ENCODE measurements around the gene RSL1D1. TPM values are rescaled to one million over a fixed set of nuclear protein-coding genes. Genes with fewer than 3 reads are reported as not detected.

The RSL1D1 gene
- polyA plus RNA-seq, 1 of the 3 experiments (the other 2 are of a cell fraction), result 38.0 TPM

DNA sequence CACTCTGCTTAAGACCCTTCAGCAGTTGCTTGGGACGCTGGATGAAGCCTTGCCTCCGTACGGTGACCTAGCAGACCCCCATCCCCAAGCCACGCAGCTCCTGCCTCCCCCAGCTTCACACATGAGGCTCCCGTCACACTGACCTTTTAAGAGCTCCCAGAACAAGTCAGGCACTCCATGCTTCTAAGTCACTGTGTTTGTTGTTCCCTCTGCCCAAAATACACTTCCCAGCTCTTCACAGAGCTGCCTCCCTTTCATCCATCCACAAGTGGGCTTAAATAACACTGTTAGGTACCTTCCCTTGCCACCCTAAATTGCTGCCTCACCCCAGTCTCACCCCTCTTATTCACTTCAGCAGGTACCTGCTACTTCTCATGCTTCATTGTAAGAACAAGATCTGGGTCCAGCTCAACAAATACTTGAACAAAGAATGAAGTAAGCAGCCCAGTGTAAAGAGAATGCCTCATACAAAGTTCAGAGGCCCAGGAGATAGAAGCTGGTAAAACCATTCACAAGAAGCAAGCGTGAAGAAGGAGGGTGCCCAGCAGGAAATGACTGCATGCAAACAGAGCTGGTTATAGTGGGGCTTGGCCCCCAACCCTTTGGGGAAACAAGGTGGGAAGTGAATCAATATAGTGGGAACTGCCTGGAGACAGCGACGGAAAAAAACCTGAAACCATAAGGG lies 60.1 kb downstream of the RSL1D1 start:
- peaks cover 23 to 28% of the 10 kb centered on the region in 2 experiments for H3K4me1 ChIP-seq (ENCODE audit: control insufficient read depth in 1 of 2, insufficient read depth in 2 of 2, low read depth in 1 of 2, low read length in 1 of 2)
- H2AFZ ChIP-seq (ENCODE audit: low read depth), result no peak overlapping the region
- 0 out of 2 replicates have a peak overlapping the region, but pooled peaks have one; percentile 17 for H3K4me2 ChIP-seq
- peaks cover 70% of the 10 kb centered on the region for H4K20me1 ChIP-seq (ENCODE audit: insufficient read depth)
- no peaks in the 10 kb centered on the region for H3K9me3 ChIP-seq
- TF ChIP-seq MXI1 (IDR thresholded peaks at IDR 0.05; ENCODE audit: low read depth, low read length) (no peak), TEAD4 (IDR thresholded peaks at IDR 0.05; ENCODE audit: borderline replicate concordance, insufficient read depth) (no peak), EZH2phosphoT487 (IDR thresholded peaks at IDR 0.05; ENCODE audit: borderline replicate concordance, low read depth) (no peak), TAF1 (IDR thresholded peaks at IDR 0.05; ENCODE audit: borderline replicate concordance, low read depth, low read length) (no peak), SIN3A (IDR thresholded peaks at IDR 0.05; ENCODE audit: borderline replicate concordance, low read depth, low read length) (no peak), MAX (IDR thresholded peaks at IDR 0.05; ENCODE audit: low read depth) (no peak), NFIC (IDR thresholded peaks at IDR 0.05; ENCODE audit: borderline replicate concordance) (no peak)
- TF ChIP-seq, protein P1, sequence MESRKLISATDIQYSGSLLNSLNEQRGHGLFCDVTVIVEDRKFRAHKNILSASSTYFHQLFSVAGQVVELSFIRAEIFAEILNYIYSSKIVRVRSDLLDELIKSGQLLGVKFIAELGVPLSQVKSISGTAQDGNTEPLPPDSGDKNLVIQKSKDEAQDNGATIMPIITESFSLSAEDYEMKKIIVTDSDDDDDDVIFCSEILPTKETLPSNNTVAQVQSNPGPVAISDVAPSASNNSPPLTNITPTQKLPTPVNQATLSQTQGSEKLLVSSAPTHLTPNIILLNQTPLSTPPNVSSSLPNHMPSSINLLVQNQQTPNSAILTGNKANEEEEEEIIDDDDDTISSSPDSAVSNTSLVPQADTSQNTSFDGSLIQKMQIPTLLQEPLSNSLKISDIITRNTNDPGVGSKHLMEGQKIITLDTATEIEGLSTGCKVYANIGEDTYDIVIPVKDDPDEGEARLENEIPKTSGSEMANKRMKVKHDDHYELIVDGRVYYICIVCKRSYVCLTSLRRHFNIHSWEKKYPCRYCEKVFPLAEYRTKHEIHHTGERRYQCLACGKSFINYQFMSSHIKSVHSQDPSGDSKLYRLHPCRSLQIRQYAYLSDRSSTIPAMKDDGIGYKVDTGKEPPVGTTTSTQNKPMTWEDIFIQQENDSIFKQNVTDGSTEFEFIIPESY (IDR thresholded peaks at IDR 0.05; ENCODE audit: borderline replicate concordance, low read depth), result no peak
- ChIA-PET POLR2A (no interaction called here), CTCF (interaction anchor here (0.7 kb wide), 1 partner anchor 12 kb away, joined by 3 read pairs; no protein-coding TSS in a partner anchor)
- no peaks in the 10 kb centered on the region for H3K9me2 ChIP-seq
- no peak for DNase-seq
- 92% methylated on average over 7 of the region's 8 CpGs for WGBS (ENCODE audit: low lambda C conversion rate)
- H3K27ac ChIP-seq (ENCODE audit: low read depth in 2 of 2, low read length in 1 of 2), result no peak overlapping the region
- no peak overlapping the region for H3K4me3 ChIP-seq (ENCODE audit: low read depth in 2 of 2, low read length in 1 of 2)
- peaks cover 5 to 41% of the 10 kb centered on the region in 2 experiments for H3K36me3 ChIP-seq (replicated peaks in 1 of 2; ENCODE audit: control insufficient read depth in 1 of 2, insufficient read depth in 2 of 2, low read length in 1 of 2)
- H3F3A ChIP-seq (replicated peaks; ENCODE audit: insufficient read depth), result peaks cover 9% of the 10 kb centered on the region
- no peaks in the 10 kb centered on the region for H3K27me3 ChIP-seq (ENCODE audit: insufficient read depth)
- no peak overlapping the region for H3K9ac ChIP-seq
- H3K79me2 ChIP-seq (ENCODE audit: insufficient read depth), result peaks cover 100% of the 10 kb centered on the region

DNA sequence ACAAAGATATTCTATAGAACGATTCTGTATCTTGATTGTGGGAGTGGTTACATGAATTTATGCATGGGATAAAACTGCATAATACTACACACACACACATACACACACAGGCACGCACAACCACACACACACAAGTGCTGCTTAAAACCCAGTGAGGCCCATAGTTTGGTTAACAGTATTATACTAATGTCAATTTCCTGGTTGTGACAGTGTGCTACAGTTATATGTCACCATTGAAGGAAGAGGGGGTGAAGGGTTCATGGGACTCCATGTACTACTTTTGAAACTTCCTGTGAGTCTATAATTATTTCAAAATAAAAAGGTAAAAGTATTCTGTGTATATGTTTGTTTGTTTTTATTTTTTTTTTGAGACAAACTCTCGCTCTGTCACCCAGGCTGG lies 62.4 kb downstream of the RSL1D1 start:
- peaks cover 0 to 27% of the 10 kb centered on the region in 2 experiments for H3K36me3 ChIP-seq (replicated peaks in 1 of 2; ENCODE audit: control insufficient read depth in 1 of 2, insufficient read depth in 2 of 2, low read length in 1 of 2)
- H3K27me3 ChIP-seq (ENCODE audit: insufficient read depth), result no peaks in the 10 kb centered on the region
- peaks cover 99% of the 10 kb centered on the region for H3K79me2 ChIP-seq (ENCODE audit: insufficient read depth)
- no peak overlapping the region for H3K4me3 ChIP-seq (ENCODE audit: low read depth in 2 of 2, low read length in 1 of 2)
- no peak overlapping the region for H3K4me2 ChIP-seq
- H2AFZ ChIP-seq (ENCODE audit: low read depth), result no peak overlapping the region
- H3K9ac ChIP-seq, result no peak overlapping the region
- no peaks in the 10 kb centered on the region for H3K9me3 ChIP-seq
- H3K27ac ChIP-seq (ENCODE audit: low read depth in 2 of 2, low read length in 1 of 2), result no peak overlapping the region
- 96% methylated on average over 3 of the region's 3 CpGs for WGBS (ENCODE audit: low lambda C conversion rate)
- TF ChIP-seq SIN3A (IDR thresholded peaks at IDR 0.05; ENCODE audit: borderline replicate concordance, low read depth, low read length) (no peak), PBX3 (IDR thresholded peaks at IDR 0.05) (no peak), TAF1 (IDR thresholded peaks at IDR 0.05; ENCODE audit: borderline replicate concordance, low read depth, low read length) (no peak), MAX (IDR thresholded peaks at IDR 0.05; ENCODE audit: low read depth) (no peak), RFX5 (IDR thresholded peaks at IDR 0.05; ENCODE audit: low read length) (no peak)
- TF ChIP-seq, protein P2, sequence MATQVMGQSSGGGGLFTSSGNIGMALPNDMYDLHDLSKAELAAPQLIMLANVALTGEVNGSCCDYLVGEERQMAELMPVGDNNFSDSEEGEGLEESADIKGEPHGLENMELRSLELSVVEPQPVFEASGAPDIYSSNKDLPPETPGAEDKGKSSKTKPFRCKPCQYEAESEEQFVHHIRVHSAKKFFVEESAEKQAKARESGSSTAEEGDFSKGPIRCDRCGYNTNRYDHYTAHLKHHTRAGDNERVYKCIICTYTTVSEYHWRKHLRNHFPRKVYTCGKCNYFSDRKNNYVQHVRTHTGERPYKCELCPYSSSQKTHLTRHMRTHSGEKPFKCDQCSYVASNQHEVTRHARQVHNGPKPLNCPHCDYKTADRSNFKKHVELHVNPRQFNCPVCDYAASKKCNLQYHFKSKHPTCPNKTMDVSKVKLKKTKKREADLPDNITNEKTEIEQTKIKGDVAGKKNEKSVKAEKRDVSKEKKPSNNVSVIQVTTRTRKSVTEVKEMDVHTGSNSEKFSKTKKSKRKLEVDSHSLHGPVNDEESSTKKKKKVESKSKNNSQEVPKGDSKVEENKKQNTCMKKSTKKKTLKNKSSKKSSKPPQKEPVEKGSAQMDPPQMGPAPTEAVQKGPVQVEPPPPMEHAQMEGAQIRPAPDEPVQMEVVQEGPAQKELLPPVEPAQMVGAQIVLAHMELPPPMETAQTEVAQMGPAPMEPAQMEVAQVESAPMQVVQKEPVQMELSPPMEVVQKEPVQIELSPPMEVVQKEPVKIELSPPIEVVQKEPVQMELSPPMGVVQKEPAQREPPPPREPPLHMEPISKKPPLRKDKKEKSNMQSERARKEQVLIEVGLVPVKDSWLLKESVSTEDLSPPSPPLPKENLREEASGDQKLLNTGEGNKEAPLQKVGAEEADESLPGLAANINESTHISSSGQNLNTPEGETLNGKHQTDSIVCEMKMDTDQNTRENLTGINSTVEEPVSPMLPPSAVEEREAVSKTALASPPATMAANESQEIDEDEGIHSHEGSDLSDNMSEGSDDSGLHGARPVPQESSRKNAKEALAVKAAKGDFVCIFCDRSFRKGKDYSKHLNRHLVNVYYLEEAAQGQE (IDR thresholded peaks at IDR 0.05; ENCODE audit: low read depth, low read length), result no peak
- no peaks in the 10 kb centered on the region for H3K9me2 ChIP-seq
- ChIA-PET CTCF (no interaction called here), POLR2A (no interaction called here)
- H3K4me1 ChIP-seq (ENCODE audit: control insufficient read depth in 1 of 2, insufficient read depth in 2 of 2, low read depth in 1 of 2, low read length in 1 of 2), result peaks cover 10 to 22% of the 10 kb centered on the region in 2 experiments
- no peak for DNase-seq
- peaks cover 66% of the 10 kb centered on the region for H4K20me1 ChIP-seq (ENCODE audit: insufficient read depth)
- peaks cover 12% of the 10 kb centered on the region for H3F3A ChIP-seq (replicated peaks; ENCODE audit: insufficient read depth)
